Body of pancreas (tissue), 4 donors: ENCODE measurements around the gene OPRL1.

Experiments used
- CTCF ChIP-seq, 7 experiments: fragments of 450-650 bp in 4 of 7; fragments of 200-600 bp in 3 of 7; sonication (generic) in 3 of 7; IDR thresholded peaks; one replicate each; pipeline ENCODE4 v1.5.1; 2016 to 2019; ENCODE audit warnings: antibody characterized with exemption in 7 of 7
- POLR2A ChIP-seq, 3 donors: fragments of 450-650 bp; IDR thresholded peaks; one replicate each; pipeline ENCODE4 v1.6.1; 2016; ENCODE audit warnings: antibody characterized with exemption in 3 of 3, mild to moderate bottlenecking in 2 of 3

GRCh38 chr20:64043768-64044167 lies 36.1 kb upstream of the OPRL1 start:
- no peak for TF ChIP-seq CTCF (IDR thresholded peaks at IDR 0.05)
- no peak for TF ChIP-seq POLR2A (IDR thresholded peaks at IDR 0.05)
